Measurements from ENCODE around the gene CREB1.

DNA sequence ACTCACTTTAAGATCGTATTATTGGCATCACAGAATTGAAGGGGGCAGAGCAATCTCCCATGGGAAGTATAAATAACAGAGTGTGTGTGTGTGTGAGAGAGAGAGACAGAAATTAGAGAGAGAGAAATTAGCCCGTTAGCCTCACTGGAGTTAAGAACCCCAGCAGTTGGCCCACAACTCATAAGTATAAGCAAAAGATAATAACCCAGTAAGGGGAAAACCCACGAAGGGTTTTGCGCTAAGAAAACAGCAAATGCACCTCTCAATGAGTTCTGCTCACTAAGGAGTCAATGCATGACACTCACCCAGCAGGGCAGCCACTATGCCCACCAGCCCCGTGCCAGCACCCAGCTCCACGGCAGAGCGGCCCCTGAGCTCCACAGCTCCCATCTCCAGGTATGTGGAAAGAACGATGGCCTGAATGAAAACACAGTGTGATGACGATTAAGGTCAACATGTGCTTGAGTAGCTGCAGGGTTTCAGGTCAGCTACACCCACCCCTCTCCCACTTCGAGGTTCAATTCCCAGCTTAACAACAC is 91.8 kb downstream of the CREB1 start:
- TF ChIP-seq, protein P1, sequence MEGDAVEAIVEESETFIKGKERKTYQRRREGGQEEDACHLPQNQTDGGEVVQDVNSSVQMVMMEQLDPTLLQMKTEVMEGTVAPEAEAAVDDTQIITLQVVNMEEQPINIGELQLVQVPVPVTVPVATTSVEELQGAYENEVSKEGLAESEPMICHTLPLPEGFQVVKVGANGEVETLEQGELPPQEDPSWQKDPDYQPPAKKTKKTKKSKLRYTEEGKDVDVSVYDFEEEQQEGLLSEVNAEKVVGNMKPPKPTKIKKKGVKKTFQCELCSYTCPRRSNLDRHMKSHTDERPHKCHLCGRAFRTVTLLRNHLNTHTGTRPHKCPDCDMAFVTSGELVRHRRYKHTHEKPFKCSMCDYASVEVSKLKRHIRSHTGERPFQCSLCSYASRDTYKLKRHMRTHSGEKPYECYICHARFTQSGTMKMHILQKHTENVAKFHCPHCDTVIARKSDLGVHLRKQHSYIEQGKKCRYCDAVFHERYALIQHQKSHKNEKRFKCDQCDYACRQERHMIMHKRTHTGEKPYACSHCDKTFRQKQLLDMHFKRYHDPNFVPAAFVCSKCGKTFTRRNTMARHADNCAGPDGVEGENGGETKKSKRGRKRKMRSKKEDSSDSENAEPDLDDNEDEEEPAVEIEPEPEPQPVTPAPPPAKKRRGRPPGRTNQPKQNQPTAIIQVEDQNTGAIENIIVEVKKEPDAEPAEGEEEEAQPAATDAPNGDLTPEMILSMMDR (IDR thresholded peaks at IDR 0.05): no peak
- TF ChIP-seq EZH2 (IDR thresholded peaks at IDR 0.05; ENCODE audit: borderline replicate concordance, insufficient read depth, low read depth, low read length, poor library complexity, severe bottlenecking): no peak

All from B cell (primary cell).